ENCODE results near the gene PDK4.

DNA sequence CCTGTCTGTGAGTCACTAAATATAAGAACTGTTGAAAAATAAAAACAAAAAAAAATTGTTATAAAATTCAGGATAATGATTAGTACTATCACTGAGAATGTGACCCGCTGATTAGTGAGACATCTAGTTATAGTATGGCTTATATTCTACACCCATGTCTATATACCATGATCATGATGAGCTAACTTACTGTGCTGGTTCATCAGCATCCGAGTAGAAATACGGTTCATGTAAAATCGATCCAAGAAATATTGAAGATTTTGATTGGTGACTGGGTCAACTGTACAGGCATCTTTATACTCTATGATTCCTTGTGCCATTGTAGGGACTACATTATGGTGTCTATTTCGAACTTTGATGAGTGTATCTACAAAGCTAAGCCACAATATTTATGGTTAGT lies 3.7 kb downstream of the PDK4 start:
- TF ChIP-seq, protein P1, sequence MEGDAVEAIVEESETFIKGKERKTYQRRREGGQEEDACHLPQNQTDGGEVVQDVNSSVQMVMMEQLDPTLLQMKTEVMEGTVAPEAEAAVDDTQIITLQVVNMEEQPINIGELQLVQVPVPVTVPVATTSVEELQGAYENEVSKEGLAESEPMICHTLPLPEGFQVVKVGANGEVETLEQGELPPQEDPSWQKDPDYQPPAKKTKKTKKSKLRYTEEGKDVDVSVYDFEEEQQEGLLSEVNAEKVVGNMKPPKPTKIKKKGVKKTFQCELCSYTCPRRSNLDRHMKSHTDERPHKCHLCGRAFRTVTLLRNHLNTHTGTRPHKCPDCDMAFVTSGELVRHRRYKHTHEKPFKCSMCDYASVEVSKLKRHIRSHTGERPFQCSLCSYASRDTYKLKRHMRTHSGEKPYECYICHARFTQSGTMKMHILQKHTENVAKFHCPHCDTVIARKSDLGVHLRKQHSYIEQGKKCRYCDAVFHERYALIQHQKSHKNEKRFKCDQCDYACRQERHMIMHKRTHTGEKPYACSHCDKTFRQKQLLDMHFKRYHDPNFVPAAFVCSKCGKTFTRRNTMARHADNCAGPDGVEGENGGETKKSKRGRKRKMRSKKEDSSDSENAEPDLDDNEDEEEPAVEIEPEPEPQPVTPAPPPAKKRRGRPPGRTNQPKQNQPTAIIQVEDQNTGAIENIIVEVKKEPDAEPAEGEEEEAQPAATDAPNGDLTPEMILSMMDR (IDR thresholded peaks at IDR 0.05) = no peak
- TF ChIP-seq POLR2AphosphoS5 (IDR thresholded peaks at IDR 0.05) (no peak), POLR2A (IDR thresholded peaks at IDR 0.05) (no peak)
